Measurements from ENCODE around the gene TGFBR2.

TGFBR2 gene

GRCh38 chr3:30655187-30655812 lies 48.9 kb downstream of the TGFBR2 start:
- no peak overlapping the region for H3K4me3 ChIP-seq (replicated peaks in 1 of 2; ENCODE audit: low read depth in 2 of 2, low read length in 2 of 2)
- peak in 1 of 2 donors; percentile 67 for DNase-seq (ENCODE audit: low read depth in 2 of 2)
- TF ChIP-seq, protein P1, sequence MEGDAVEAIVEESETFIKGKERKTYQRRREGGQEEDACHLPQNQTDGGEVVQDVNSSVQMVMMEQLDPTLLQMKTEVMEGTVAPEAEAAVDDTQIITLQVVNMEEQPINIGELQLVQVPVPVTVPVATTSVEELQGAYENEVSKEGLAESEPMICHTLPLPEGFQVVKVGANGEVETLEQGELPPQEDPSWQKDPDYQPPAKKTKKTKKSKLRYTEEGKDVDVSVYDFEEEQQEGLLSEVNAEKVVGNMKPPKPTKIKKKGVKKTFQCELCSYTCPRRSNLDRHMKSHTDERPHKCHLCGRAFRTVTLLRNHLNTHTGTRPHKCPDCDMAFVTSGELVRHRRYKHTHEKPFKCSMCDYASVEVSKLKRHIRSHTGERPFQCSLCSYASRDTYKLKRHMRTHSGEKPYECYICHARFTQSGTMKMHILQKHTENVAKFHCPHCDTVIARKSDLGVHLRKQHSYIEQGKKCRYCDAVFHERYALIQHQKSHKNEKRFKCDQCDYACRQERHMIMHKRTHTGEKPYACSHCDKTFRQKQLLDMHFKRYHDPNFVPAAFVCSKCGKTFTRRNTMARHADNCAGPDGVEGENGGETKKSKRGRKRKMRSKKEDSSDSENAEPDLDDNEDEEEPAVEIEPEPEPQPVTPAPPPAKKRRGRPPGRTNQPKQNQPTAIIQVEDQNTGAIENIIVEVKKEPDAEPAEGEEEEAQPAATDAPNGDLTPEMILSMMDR (IDR thresholded peaks at IDR 0.05; ENCODE audit: low read depth, low read length), result no peak

DNA sequence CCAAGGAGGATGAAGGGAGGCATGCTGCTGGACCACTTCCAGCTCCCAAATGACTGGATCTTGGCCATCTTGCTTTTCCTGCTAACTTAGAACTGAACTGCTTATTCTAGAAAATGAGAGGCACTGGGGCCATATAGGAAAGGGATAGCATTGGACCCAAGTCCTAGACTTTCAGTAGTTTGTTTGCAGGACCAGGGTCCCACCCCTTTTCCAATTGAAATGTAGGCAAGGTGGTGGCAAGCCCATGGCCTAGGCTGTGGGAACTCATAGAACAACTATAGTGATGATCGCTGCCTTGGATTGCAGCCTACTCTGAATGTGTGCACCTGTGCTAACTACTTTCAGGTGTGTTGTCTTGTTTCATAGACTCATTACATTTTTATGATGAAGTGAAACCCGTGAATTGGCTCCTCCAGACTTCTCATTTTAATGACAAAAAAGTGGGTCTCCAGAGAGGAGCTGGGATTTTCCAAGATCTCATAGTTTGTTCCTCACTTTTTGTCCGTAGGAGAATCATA lies 50.3 kb downstream of the TGFBR2 start:
- DNase-seq (ENCODE audit: low read depth in 2 of 2), result no peak
- TF ChIP-seq, protein P1 (IDR thresholded peaks at IDR 0.05; ENCODE audit: low read depth, low read length), result no peak
- H3K4me3 ChIP-seq (replicated peaks in 1 of 2; ENCODE audit: low read depth in 2 of 2, low read length in 2 of 2), result no peak overlapping the region

GRCh38 chr3:30657914-30658313 lies 51.5 kb downstream of the TGFBR2 start:
- no peak for DNase-seq (ENCODE audit: low read depth in 2 of 2)
- TF ChIP-seq, protein P1 (IDR thresholded peaks at IDR 0.05; ENCODE audit: low read depth, low read length), result no peak
- H3K4me3 ChIP-seq (replicated peaks in 1 of 2; ENCODE audit: low read depth in 2 of 2, low read length in 2 of 2), result no peak overlapping the region

DNA sequence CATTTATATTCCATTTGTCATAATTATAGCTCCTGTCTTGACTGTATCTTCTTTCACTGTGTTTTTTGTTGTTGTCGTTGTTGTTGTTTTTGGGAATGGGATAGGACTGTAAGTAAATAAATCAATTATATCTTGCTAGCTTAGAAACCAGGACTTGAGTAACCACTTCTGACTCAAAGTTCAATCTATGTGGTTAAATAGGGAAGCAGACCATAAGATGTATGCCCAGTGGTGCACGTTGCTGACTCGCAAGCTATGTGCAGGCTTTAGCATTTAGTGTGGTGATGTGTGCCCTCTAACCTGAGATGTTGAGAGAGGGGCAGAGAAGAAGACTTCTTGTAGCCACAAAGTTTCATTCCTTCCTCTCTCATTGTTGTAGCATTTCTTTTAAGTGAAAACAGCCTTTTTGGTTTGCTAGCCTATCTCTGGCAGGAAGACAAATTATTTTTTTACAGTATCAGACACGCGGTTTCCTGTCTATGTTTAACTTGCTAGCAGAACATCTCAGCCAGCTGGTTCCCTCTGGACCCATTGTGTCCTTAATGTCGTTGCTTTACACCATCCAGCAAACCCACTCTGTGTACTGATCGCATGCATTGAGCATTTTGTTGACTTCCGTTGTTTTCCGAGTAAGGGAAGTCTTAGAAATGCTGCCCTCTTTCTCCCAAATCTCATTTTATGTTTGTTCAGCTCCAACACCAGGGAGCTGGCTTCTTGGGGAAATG lies 52.1 kb downstream of the TGFBR2 start:
- peak; percentile 70 to 82 for DNase-seq (ENCODE audit: low read depth in 2 of 2)
- H3K4me3 ChIP-seq (replicated peaks in 1 of 2; ENCODE audit: low read depth in 2 of 2, low read length in 2 of 2), result no peak overlapping the region
- TF ChIP-seq, protein P1 (IDR thresholded peaks at IDR 0.05; ENCODE audit: low read depth, low read length), result no peak

DNA sequence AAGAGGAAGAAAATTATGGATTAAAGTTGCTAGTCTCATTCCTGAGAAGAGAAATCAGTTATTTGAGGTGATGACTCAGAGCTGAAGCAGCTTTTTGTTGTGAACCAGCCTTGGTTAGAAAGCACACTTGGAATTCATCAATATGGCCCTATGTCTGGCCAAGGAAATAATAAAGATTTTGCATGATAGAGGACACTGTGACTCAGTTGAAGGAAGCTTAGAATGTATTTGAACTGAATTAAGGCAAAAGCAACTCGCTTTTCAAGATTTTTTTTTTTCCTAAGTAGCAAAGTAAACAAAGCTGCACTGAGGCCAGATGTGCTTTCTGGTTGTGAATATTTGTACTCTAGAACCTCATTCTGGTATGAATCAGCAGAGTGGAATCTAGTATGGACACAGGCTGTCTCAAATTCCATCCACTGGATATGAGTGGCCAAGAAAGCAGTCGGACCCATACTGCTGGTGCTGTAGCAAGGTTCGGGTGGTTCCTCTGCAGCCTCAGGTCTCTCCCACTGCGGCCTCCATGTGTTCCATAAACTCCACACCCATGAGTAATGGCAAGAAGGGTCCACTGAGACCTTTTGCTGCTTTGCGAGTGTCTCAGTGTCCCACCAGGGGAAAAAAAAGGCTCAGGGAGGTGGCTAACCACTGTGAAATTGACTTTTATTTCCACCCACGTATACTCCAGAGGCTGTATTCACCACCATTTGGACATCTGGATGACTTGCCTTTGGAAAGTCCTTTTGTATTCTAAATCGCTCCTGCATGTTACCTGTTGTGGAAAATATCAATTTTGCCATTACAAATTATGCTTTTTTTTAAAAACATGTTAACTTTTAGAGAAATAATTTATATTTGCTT lies 53.1 kb downstream of the TGFBR2 start:
- H3K4me3 ChIP-seq (replicated peaks in 1 of 2; ENCODE audit: low read depth in 2 of 2, low read length in 2 of 2), result peak overlapping the region in 1 of 2 donors; percentile 15
- TF ChIP-seq, protein P1 (IDR thresholded peaks at IDR 0.05; ENCODE audit: low read depth, low read length), result no peak
- peak; percentile 86 to 98 for DNase-seq (ENCODE audit: low read depth in 2 of 2)

DNA sequence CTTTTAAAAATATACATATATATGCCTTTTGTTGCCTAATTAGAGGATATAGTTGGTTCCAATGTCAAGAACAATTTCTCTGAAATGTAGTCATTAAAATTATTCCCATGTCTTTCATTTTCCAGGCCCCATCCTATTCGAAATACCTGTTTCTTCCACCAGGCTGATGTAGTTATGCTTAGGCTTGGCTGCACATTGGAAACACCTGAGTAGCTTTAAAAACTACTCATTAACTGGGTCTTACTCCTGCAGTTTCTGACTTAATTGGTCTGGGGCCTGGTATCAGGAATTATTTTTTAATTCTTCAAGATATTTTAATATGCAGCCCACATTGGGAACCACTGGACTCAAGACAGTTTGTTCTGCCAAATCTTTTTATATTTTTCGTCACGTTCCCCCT lies 53.7 kb downstream of the TGFBR2 start:
- TF ChIP-seq, protein P1 (IDR thresholded peaks at IDR 0.05; ENCODE audit: low read depth, low read length), result peak; percentile 1
- DNase-seq (ENCODE audit: low read depth in 2 of 2), result no peak
- H3K4me3 ChIP-seq (replicated peaks in 1 of 2; ENCODE audit: low read depth in 2 of 2, low read length in 2 of 2), result no peak overlapping the region

Measured in cardiac fibroblast (primary cell).